Breast epithelium (tissue), 4 donors: ENCODE results near the gene KLHDC10. TPM values are rescaled to one million over a fixed set of nuclear protein-coding genes. Genes with fewer than 3 reads are reported as not detected.

ENCODE experiments used
- DNase-seq, 2 donors: peaks; one replicate each; pipeline ENCODE4 v3.0.0-alpha.2; 2019; ENCODE audit warnings: low spot score in 2 of 2
- H3K27ac ChIP-seq, 2 donors: fragments of 200-600 bp; sonication (generic) in 1 of 2; one replicate each; pipeline ENCODE4 v1.5.1; 2016 to 2019; ENCODE audit warnings: mild to moderate bottlenecking in 1 of 2
- H3K27me3 ChIP-seq, 2 donors: fragments of 200-600 bp; sonication (generic) in 1 of 2; one replicate each; pipeline versions ENCODE4 v1.5.1 to v1.6.0; 2017 to 2019; ENCODE audit warnings: control low read depth in 1 of 2, mild to moderate bottlenecking in 1 of 2
- H3K36me3 ChIP-seq: fragments of 200-600 bp; one replicate; pipeline ENCODE4 v1.5.1; 2019
- H3K4me1 ChIP-seq, 2 donors: fragments of 200-600 bp; sonication (generic); one replicate each; pipeline ENCODE4 v1.5.1; 2016 to 2019; ENCODE audit warnings: control low read depth in 1 of 2
- H3K4me3 ChIP-seq, 3 donors: fragments of 200-600 bp; sonication (generic); 1 replicate in 2 of 3; 2 replicates in 1 of 3; pipeline ENCODE4 v1.5.1; 2016 to 2019; ENCODE audit warnings: mild to moderate bottlenecking in 3 of 3, moderate library complexity in 2 of 3
- H3K9me3 ChIP-seq, 2 donors: fragments of 200-600 bp; sonication (generic) in 1 of 2; one replicate each; pipeline ENCODE4 v1.5.1; 2016 to 2019; ENCODE audit warnings: control low read depth in 1 of 2
- CTCF ChIP-seq, 3 donors: fragments of 450-650 bp; IDR thresholded peaks; one replicate each; pipeline ENCODE4 v1.5.1; 2016 to 2017; ENCODE audit warnings: antibody characterized with exemption in 3 of 3, mild to moderate bottlenecking in 3 of 3, moderate library complexity in 3 of 3
- POLR2A ChIP-seq: fragments of 450-650 bp; IDR thresholded peaks from one replicate; pipeline ENCODE4 v1.6.1; 2016; ENCODE audit warnings: antibody characterized with exemption, mild to moderate bottlenecking, moderate library complexity
- POLR2AphosphoS5 ChIP-seq, 3 donors: sonication (generic); formaldehyde crosslinking; IDR thresholded peaks; one replicate each; pipeline ENCODE4 v1.6.1; 2017; ENCODE audit warnings: antibody characterized with exemption in 3 of 3
- intact Hi-C: fragments of 100-400 bp; cut with DNase I; formaldehyde crosslinking; loops from one replicate; pipeline ENCODE4 v1.15.1; 2023; ENCODE audit warnings: low total_unique reads
- total RNA-seq, 3 donors: library from RNA; depleted of rRNA; stranded (reverse); fragments of >200 nt; gene quantifications; one replicate each; pipeline ENCODE4 v1.1.0, GENCODE V29; 2016

The KLHDC10 gene
- 10 to 100 TPM; 23.3 to 28.0 (median 28.0) TPM for total RNA-seq

- peak; percentile 97 to 98 for DNase-seq
- Histone ChIP-seq H3K4me1 (peaks cover 7 to 15% of the 10 kb centered on the region in 2 donors), H3K36me3 (no peaks in the 10 kb centered on the region), H3K27me3 (no peaks in the 10 kb centered on the region), H3K4me3 (peak within 1 kb of the TSS; percentile 85 to 99 (median 97)), H3K9me3 (no peaks in the 10 kb centered on the region), H3K27ac (peak within 1 kb of the TSS; percentile 93 to 95)
- intact Hi-C loops = loop anchor here (5.0 kb wide), 1 partner anchor 1532 kb away; no protein-coding TSS in a partner anchor
- no peak for TF ChIP-seq CTCF (IDR thresholded peaks at IDR 0.05)
- TF ChIP-seq POLR2A = no peak
- peak; percentile 46 to 76 (median 58) for TF ChIP-seq POLR2AphosphoS5 (IDR thresholded peaks at IDR 0.05)
Measured at GRCh38 chr7:130069978-130070860, at the start of gene KLHDC10. TSS of gene KLHDC10 (plus strand) at chr7:130070534. CDS start at chr7:130070644, 110 bp downstream.

GRCh38 chr7:130021105-130021834, 49.1 kb upstream of the KLHDC10 start:
- Histone ChIP-seq H3K27ac (no peak overlapping the region), H3K27me3 (no peaks in the 10 kb centered on the region), H3K4me1 (no peaks in the 10 kb centered on the region), H3K9me3 (no peaks in the 10 kb centered on the region), H3K4me3 (no peak overlapping the region), H3K36me3 (peaks cover 5% of the 10 kb centered on the region)
- no peak for TF ChIP-seq POLR2A
- no peak for TF ChIP-seq POLR2AphosphoS5 (IDR thresholded peaks at IDR 0.05)
- no peak for TF ChIP-seq CTCF (IDR thresholded peaks at IDR 0.05)
- intact Hi-C loops = no loop called here
- no peak for DNase-seq

- no peak overlapping the region for H3K4me3 ChIP-seq
- TF ChIP-seq POLR2AphosphoS5 (IDR thresholded peaks at IDR 0.05) (no peak), CTCF (IDR thresholded peaks at IDR 0.05) (no peak), POLR2A (no peak)
- DNase-seq = no peak
- H3K4me1 ChIP-seq = no peaks in the 10 kb centered on the region
- intact Hi-C loops = no loop called here
- no peaks in the 10 kb centered on the region for H3K9me3 ChIP-seq
- no peak overlapping the region for H3K27ac ChIP-seq
- H3K27me3 ChIP-seq = no peaks in the 10 kb centered on the region
- H3K36me3 ChIP-seq = peaks cover 5% of the 10 kb centered on the region
Measured at GRCh38 chr7:130022115-130022514, 48.2 kb upstream of the KLHDC10 start.

GRCh38 chr7:130022623-130023175, 47.6 kb upstream of the KLHDC10 start:
- TF ChIP-seq POLR2AphosphoS5 (IDR thresholded peaks at IDR 0.05) = no peak
- no peak for TF ChIP-seq CTCF (IDR thresholded peaks at IDR 0.05)
- TF ChIP-seq POLR2A = no peak
- H3K9me3 ChIP-seq = no peaks in the 10 kb centered on the region

More at GRCh38 chr7:130022623-130023175, 47.6 kb upstream of the KLHDC10 start:
- intact Hi-C loops = no loop called here
- no peak for DNase-seq
- H3K4me3 ChIP-seq = no peak overlapping the region
- no peaks in the 10 kb centered on the region for H3K4me1 ChIP-seq
- H3K27me3 ChIP-seq = no peaks in the 10 kb centered on the region
- peaks cover 5% of the 10 kb centered on the region for H3K36me3 ChIP-seq
- H3K27ac ChIP-seq = no peak overlapping the region
